OCI-LY7 (cell line): ENCODE measurements around the gene HCN3. TPM values are rescaled to one million over a fixed set of nuclear protein-coding genes. Genes with fewer than 3 reads are reported as not detected.

Experiments
- BruUV-seq: library from RNA; stranded (reverse); fragments of 400-500 nt; replicated peaks from 2 replicates; lab custom pipeline; 2021; lab: Mats Ljungman, UMichigan
- CTCF ChIA-PET: fragments of 300-600 bp; sonication (Branson Sonifier 250); formaldehyde crosslinking; loops from one replicate; lab custom pipeline; 2022; ENCODE audit warnings: antibody characterized with exemption; ENCODE audit not compliant: unreplicated experiment; lab: Charles Lee
- POLR2A ChIA-PET: fragments of 300-600 bp; sonication (Branson Sonifier 250); formaldehyde crosslinking; loops from one replicate; lab custom pipeline; 2022; ENCODE audit warnings: antibody characterized with exemption; lab: Charles Lee
- DNase-seq: peaks from one replicate; pipeline ENCODE4 v3.0.0-alpha.2; 2015; ENCODE audit warnings: low spot score
- H2AFZ ChIP-seq: fragments of 200-600 bp; sonication (generic), shearing (Covaris generic); 2 replicates; pipeline ENCODE4 v1.6.1; 2014; ENCODE audit warnings: mild to moderate bottlenecking, antibody characterized with exemption, low read length, moderate library complexity
- H3K27ac ChIP-seq: fragments of 200-600 bp; sonication (generic); 2 replicates; pipeline ENCODE4 v1.5.1; 2014; ENCODE audit warnings: mixed run types, low read depth, mild to moderate bottlenecking, moderate library complexity, low read length, inconsistent platforms; ENCODE audit not compliant: poor library complexity, severe bottlenecking
- H3K36me3 ChIP-seq: fragments of 200-600 bp; sonication (generic); 2 replicates; pipeline ENCODE4 v1.6.1; 2014; ENCODE audit warnings: mild to moderate bottlenecking, antibody characterized with exemption, low read length, moderate library complexity, mixed read lengths; ENCODE audit not compliant: insufficient read depth
- H3K4me1 ChIP-seq: fragments of 200-600 bp; sonication (generic); 2 replicates; pipeline ENCODE4 v1.5.1; 2014; ENCODE audit warnings: mild to moderate bottlenecking, low read length; ENCODE audit not compliant: insufficient read depth, poor library complexity, severe bottlenecking
- H3K4me2 ChIP-seq: fragments of 200-600 bp; sonication (generic); 2 replicates; pipeline ENCODE4 v1.6.1; 2014; ENCODE audit warnings: mild to moderate bottlenecking, low read length
- H3K4me3 ChIP-seq: fragments of 200-600 bp; sonication (generic); 2 replicates; pipeline ENCODE4 v1.5.1; 2014; ENCODE audit warnings: mild to moderate bottlenecking, low read depth, low read length; ENCODE audit not compliant: poor library complexity, severe bottlenecking
- H3K79me2 ChIP-seq: fragments of 200-600 bp; sonication (generic); 2 replicates; pipeline ENCODE4 v1.6.1; 2016; ENCODE audit warnings: low read depth, mild to moderate bottlenecking, low read length, moderate library complexity, mixed read lengths; ENCODE audit not compliant: insufficient read depth
- H3K9me2 ChIP-seq: fragments of 200-600 bp; sonication (generic); 2 replicates; pipeline ENCODE4 v1.6.1; 2016; ENCODE audit warnings: mild to moderate bottlenecking, low read length, mixed read lengths; ENCODE audit not compliant: insufficient read depth
- H3K9me3 ChIP-seq: fragments of 200-600 bp; sonication (generic); 2 replicates; pipeline ENCODE4 v1.6.1; 2014; ENCODE audit warnings: mild to moderate bottlenecking, mixed run types, low read length, mixed read lengths
- H4K20me1 ChIP-seq: fragments of 200-600 bp; sonication (generic); 2 replicates; pipeline ENCODE4 v1.6.1; 2014; ENCODE audit warnings: mild to moderate bottlenecking, antibody characterized with exemption, low read length, moderate library complexity, mixed read lengths; ENCODE audit not compliant: insufficient read depth
- CTCF ChIP-seq: fragments of 200-600 bp; sonication (generic); conservative IDR thresholded peaks from 2 replicates; pipeline ENCODE4 v1.5.1; 2014; ENCODE audit warnings: mild to moderate bottlenecking, antibody characterized with exemption, low read length, moderate library complexity, mixed read lengths
- EZH2phosphoT487 ChIP-seq: fragments of 200-600 bp; sonication (generic); IDR thresholded peaks from 2 replicates; pipeline ENCODE4 v1.6.1; 2018; ENCODE audit warnings: low read depth, borderline replicate concordance, mild to moderate bottlenecking, mixed run types, antibody characterized with exemption, low read length, moderate library complexity, mixed read lengths
- intact Hi-C: fragments of 100-400 bp; cut with micrococcal nuclease; formaldehyde crosslinking; loops from one replicate; pipeline ENCODE4 v1.10.0; 2022; ENCODE audit not compliant: unreplicated experiment
- total RNA-seq, 2 experiments: library from RNA; depleted of rRNA in 1 of 2; stranded (reverse); fragments of >200 nt in 1 of 2; shearing (Covaris generic) in 1 of 2; gene quantifications; 2 replicates each; pipeline ENCODE4 v1.2.3, GENCODE V29; 2014 to 2022

Gene HCN3
- total RNA-seq, 2 experiments from 2014 or later = 6.7 to 19.2 TPM

- intact Hi-C loops = loop anchor here (5.0 kb wide), 1 partner anchor 145 kb away; no protein-coding TSS in a partner anchor
- Histone ChIP-seq H3K9me3 (no peaks in the 10 kb centered on the region), H3K4me3 (peak overlapping the region; percentile 78), H3K4me2 (peak overlapping the region; percentile 96), H4K20me1 (no peaks in the 10 kb centered on the region; the same call in 1 of the 2 replicates), H2AFZ (no peak overlapping the region), H3K27ac (no peak overlapping the region), H3K79me2 (no peaks in the 10 kb centered on the region), H3K36me3 (peaks cover 39% of the 10 kb centered on the region), H3K4me1 (peaks cover 27% of the 10 kb centered on the region), H3K9me2 (no peaks in the 10 kb centered on the region)
- POLR2A ChIA-PET = interaction anchor here (1.0 kb wide), 1 partner anchor 46 kb away, joined by 4 read pairs; the partner anchor contains the start of gene HCN3
- TF ChIP-seq EZH2phosphoT487 (no peak), CTCF (no peak)
- peak; percentile 33 for DNase-seq
- CTCF ChIA-PET = no interaction called here
- BruUV-seq = no TSS peak
Measured at GRCh38 chr1:155322571-155322952, 45.3 kb downstream of the HCN3 start.

- intact Hi-C loops = loop anchor here (1.0 to 5.0 kb wide), 5 partner anchors 15 to 181 kb away; partner anchors contain the start of genes FDPS and HCN3
- peak overlapping the region; percentile 53 for H3K27ac ChIP-seq
- H3K79me2 ChIP-seq = no peaks in the 10 kb centered on the region
- no peaks in the 10 kb centered on the region for H3K9me3 ChIP-seq
- no TSS peak for BruUV-seq
- peaks cover 27% of the 10 kb centered on the region for H3K4me1 ChIP-seq
- TF ChIP-seq EZH2phosphoT487 (no peak), CTCF (peak; percentile 87)
- H4K20me1 ChIP-seq = no peaks in the 10 kb centered on the region; the same call in 1 of the 2 replicates
- peak overlapping the region; percentile 78 for H2AFZ ChIP-seq
- ChIA-PET CTCF (interaction anchor here (0.8 kb wide), 2 partner anchors 150 to 181 kb away, joined by 3 to 6 read pairs; partner anchors contain the start of gene KRTCAP2), POLR2A (interaction anchor here (0.6 to 1.3 kb wide), 3 partner anchors 46 to 324 kb away, joined by 3 to 4 read pairs (median 4); partner anchors contain the start of gene HCN3)
- peak overlapping the region; percentile 78 for H3K4me3 ChIP-seq
- peak; percentile 84 for DNase-seq
- peaks cover 33% of the 10 kb centered on the region for H3K36me3 ChIP-seq
- no peaks in the 10 kb centered on the region for H3K9me2 ChIP-seq
- H3K4me2 ChIP-seq = peak overlapping the region; percentile 96
Measured at GRCh38 chr1:155322953-155323728, 45.9 kb downstream of the HCN3 start.
